GM21367 (cell line): Measurements from ENCODE around the gene CALHM1.
"Not testable (repeated sequence)": the region's sequence is repeated elsewhere in the genome, so short reads cannot be mapped to it uniquely, and the experiment has no call there.

Experiments
- ATAC-seq: cut with Tn5 transposase; IDR thresholded peaks from one replicate; pipeline ENCODE4 v1.9.1; 2021; ENCODE audit not compliant: unreplicated experiment

The CALHM1 gene

DNA sequence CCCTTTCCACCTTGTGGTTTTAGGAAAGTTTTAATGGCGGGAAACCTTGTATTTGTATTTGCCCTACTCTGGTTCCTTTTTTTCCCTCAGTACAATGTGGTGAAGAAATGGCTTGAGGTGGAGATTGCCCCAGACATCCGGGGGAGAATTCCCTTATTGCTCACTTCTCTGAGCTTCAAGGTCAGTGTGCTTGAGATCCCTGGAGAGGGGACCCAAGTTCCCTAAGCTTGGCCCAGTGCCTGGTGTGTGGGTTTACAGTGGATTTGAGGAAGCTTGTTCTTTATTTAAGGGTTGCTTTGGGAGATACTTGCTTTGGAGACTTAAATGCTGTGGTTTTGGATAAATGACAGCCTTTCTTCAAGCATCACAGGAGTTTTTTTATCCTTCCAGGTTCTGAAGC, 24.8 kb downstream of the CALHM1 start:
- ATAC-seq, result no peak

DNA sequence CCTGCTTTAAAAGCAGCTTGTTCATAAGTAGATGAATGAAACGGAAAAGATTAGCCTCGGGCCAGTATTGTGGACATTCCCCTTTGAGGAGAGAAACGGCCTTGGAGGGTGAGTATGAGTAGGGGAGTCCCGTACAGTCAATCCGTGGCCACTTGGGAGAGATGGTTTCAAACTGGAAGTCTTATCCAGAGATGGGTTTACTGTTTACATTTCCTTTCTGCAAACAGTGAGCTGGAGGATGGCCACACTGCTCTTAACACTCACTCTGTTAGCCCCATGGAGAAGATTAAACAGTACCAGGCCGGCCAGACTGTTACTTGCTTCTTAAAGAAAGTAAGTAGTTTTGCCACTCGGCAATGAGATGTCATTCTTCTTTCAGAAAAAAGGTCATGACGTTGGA, 26.8 kb downstream of the CALHM1 start:
- no peak for ATAC-seq

DNA sequence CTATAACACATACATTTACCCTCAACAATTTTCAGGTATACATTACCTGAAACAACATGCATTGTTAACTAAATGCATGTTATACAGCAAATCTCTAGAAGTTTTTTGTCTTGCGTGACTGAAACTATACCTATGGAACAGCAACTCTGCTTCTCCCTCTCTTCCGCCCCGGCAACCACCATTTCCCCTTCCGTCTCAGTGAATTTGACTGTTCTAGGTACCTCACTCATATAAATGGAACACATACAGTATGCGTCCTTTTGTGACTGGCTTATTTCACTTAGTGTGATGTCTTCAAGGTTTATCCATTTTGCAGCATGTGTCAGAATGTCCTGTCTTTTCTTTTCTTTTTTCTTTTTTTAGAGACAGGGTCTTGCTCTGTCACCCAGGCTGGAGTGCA, 29.1 kb downstream of the CALHM1 start:
- ATAC-seq, result no peak

DNA sequence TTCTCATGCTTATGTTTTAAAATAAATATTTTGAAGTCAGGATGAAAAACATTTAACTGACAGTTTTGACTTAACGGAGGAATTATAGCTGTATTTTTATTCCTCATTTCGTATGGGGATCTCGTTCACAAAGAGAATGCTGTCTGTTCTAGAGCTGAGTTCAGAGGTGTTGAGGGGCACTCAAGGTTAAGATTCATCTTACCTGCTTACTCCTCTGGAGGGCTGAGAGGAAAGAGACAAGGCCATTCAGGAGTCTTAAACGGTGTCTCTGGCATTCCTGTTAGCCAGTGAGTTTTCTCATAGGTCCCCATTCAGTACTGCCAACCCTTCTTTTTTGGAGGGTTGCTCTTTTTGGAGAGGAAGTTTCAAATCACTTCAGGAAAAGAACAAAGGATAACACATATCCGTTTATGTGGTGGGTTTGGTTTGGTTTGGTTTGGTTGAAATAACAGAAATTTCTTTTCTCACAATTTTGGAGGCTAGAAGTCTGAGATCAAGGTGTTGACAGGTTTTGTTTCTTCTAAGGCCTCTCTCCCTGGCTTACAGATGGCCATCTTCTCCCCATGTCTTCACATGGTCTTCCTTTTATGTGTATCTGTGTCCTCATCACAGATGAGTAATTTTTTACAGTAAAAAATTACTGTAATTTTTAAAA, 29.6 kb downstream of the CALHM1 start:
- no peak for ATAC-seq

DNA sequence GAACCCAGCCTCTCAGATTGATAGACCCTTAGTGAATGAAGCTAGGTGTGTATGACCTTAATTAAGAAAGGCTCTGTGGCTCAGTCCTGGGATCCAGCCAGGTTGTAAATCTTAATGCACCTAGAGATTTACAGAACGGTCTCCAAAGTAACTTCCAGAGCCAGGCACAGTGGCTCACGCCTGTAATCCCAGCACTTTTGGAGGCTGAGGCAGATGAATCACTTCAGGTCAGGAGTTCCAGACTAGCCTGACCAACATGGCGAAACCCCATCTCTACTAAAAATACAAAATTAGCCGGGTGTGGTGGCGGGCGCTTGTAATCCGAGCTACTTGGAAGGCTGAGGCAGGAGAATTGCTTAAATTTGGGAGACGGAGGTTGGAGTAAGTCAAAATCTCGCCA, 30.8 kb downstream of the CALHM1 start:
- ATAC-seq, result no peak

DNA sequence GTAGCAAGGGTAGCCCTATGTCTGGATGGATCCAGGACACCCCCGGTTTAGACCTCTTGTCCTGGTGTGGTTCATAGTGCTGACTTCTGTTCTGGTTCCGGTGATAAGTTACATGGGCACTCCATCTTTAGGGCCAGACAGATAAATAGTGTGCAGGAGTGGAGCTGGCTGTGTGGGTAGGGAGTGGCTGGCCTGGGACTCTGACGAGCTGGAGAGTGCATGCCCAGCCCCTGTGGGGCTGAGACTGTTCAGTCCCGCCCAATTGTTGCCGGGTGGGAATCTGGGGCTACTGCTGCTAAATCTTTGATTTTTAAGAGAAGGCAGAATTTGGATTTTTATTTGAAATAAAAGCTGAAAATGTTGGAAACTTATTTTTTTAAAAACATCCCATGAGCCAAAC, 35.0 kb downstream of the CALHM1 start:
- no peak for ATAC-seq

DNA sequence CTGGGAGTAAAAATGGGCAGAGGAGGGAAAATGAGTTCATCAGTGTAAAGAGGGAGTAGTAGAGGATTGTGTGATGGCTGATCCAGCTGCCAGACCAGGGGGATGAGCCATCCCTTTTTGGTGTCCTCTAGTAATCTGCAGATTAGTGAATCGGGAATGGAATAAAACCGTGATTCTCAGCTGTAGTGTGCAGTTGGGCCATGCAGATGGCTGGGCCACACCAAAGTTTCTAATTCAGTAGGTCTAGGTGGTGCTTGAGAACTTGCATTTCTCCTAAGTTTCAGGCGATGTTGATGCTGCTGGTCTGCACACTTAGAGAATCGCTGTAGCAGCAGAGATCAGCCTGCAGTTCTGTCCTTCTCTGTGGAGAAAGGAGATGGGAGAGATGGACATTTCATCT, 39.6 kb downstream of the CALHM1 start:
- ATAC-seq, result no peak

DNA sequence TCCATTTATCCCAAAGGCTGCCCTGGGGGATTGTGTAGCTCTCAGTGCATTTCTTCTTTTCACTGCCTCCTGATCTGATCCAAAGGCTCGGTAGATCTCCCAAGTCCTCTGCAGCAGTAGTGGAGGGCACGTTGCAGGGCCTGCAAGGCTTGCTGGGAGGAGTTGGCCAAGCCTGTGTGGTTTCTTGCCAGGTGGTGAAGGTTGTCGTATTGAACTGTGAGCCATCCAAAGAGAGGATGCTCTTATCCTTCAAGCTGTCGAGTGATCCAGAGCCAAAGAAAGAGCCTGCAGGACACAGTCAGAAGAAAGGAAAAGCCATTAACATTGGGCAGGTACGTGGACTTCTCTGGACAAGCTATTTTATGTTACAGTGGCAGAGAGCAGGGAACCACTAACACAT, 41.1 kb downstream of the CALHM1 start:
- no peak for ATAC-seq

DNA sequence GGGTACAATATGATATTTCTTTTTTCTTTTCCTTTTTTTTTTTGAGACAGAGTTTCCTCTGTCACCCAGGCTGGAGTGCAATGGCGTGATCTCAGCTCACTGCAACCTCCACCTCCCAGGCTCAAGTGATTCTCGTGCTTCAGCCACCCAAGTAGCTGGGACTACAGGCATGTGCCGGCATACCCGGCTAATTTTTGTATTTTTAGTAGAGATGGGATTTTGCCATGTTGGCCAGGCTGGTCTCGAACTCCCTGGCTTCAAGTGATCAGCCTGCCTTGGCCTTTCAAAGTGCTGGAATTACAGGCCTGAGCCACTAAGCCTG, 41.6 kb downstream of the CALHM1 start:
- not testable (repeated sequence) for ATAC-seq

DNA sequence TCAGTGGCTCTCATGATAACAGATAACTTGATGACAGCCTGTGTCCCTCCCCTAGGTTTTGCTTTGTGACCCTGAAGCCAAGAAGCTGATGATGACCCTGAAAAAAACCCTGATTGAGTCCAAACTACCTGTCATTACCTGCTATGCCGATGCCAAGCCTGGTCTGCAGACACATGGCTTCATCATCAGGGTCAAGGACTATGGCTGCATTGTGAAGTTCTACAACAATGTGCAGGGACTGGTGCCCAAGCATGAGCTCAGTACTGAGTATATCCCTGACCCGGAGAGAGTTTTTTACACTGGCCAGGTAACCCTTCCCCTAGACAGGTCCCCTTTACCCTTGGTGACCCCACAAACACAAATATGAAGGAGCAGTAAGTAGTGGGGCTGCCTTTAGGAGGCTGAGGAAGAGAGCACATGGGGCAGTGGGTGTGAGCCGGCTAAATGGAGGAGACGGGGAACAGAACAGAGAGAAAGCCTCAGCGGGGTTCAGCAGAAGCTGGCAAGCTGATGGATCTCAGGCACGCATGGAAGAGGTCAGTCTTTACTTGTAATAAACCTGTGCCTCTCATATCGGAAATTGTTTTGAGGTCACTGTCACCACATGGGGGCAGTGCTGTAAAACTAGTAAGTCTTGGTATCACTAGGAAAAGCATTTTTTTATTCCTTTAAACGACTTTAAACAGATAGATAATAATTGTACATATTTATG, 42.1 kb downstream of the CALHM1 start:
- no peak for ATAC-seq

DNA sequence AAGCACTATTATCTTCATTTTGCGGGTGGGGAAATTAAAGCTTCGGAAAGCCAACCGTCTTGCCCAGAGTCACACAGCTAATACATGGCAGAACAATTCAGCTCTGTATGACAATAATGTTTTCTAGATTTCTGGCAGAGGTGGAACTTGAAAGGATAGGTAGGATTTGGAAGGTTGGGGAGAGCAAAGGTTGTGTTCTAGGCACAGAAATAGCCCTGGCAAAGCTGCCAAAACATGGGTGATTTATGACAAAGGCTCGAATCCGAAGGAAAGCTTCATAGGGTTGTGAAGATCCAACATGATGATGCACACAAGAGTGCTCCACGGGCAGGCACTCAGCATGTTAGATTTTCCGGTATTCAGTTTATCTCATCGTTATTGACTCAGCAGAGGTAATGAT, 43.1 kb downstream of the CALHM1 start:
- no peak for ATAC-seq

DNA sequence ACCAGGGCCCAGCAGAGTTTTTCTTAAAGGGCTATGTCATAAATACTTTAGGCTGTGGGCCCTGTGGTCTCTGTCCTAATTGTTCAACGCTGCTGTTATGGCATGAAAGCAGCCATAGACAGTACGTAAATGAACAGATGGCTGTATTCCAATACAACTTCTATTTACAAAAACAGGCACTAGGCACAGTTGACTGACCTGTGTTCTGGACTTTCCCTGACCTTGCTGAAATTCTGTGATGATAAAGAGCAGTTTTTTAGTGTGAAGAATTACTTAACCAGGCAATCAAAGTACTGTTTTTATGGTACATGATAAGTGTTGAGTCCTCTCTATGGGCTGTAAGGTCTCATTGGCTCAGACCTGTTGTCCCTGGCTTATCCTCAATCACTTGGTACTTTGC, 45.1 kb downstream of the CALHM1 start:
- no peak for ATAC-seq
